ENCODE results near the gene SHKBP1. TPM values are rescaled to one million over a fixed set of nuclear protein-coding genes. Genes with fewer than 3 reads are reported as not detected.
A peak's percentile ranks its signal among the peaks of the same experiment; 100 is the strongest.
"Not testable (repeated sequence)": the region's sequence is repeated elsewhere in the genome, so short reads cannot be mapped to it uniquely, and the experiment has no call there.

Gene SHKBP1
- total RNA-seq, 3 donors from 2014 or later: 25.8 to 42.9 (median 34.1) TPM

DNA sequence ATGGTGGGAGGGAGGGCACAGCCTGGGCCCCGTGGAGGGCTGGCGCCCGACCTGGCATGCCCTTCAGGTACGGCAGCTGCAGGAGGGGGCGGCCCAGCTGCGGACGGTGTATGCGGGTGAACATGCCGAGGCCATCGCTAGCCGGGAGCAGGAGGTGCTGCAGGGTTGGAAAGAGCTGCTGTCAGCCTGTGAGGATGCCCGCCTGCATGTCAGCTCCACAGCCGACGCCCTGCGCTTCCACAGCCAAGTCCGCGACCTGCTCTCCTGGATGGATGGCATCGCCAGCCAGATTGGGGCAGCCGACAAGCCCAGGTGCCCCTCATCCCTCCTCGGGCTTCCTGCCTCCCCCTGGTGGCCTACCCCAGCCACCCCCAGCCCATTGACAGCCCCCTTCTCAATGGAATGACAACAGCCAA lies 16.6 kb upstream of the SHKBP1 start:
- no peaks in the 10 kb centered on the region for H3K36me3 ChIP-seq
- H3K4me3 ChIP-seq: no peak overlapping the region
- H3K9me3 ChIP-seq: no peaks in the 10 kb centered on the region
- H3K27me3 ChIP-seq: peaks cover 0 to 1% of the 10 kb centered on the region in 2 donors
- TF ChIP-seq POLR2A (IDR thresholded peaks at IDR 0.05) (no peak), POLR2AphosphoS5 (IDR thresholded peaks at IDR 0.05) (no peak)
- intact Hi-C loops (cut with DNase I; ENCODE audit: low total_unique reads): no loop called here
- no peak for DNase-seq (ENCODE audit: low spot score in 2 of 2)
- no peaks in the 10 kb centered on the region for H3K4me1 ChIP-seq
- no peak overlapping the region for H3K27ac ChIP-seq

GRCh38 chr19:40561947-40562346 lies 14.7 kb upstream of the SHKBP1 start:
- TF ChIP-seq CTCF (IDR thresholded peaks at IDR 0.05) (no peak), POLR2A (IDR thresholded peaks at IDR 0.05) (no peak), POLR2AphosphoS5 (IDR thresholded peaks at IDR 0.05) (no peak)
- Histone ChIP-seq H3K36me3 (no peaks in the 10 kb centered on the region), H3K4me3 (no peak overlapping the region), H3K4me1 (no peaks in the 10 kb centered on the region), H3K9me3 (no peaks in the 10 kb centered on the region), H3K27me3 (peaks cover 0 to 19% of the 10 kb centered on the region in 2 donors), H3K27ac (no peak overlapping the region)
- no peak for DNase-seq (ENCODE audit: low spot score in 2 of 2)
- intact Hi-C loops (cut with DNase I; ENCODE audit: low total_unique reads): no loop called here

DNA sequence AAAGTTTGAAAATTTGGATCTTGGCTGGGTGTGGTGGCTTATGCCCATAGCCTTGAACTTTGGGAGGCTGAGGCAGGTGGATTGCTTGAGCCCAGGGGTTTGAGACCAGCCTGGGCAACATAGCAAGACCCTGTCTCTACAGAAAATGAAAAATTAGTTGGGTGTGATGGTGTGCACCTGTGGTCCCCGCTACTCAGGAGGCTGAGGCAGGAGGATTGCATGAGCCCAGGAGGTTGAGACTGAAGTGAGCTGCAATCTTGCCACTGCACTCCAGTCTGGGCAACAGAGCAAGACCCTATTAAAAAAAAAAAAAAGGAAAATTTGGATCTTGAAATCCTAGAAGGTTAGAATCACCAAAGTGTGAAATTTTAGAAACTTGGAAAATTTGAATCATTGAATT lies 12.1 kb upstream of the SHKBP1 start:
- intact Hi-C loops (cut with DNase I; ENCODE audit: low total_unique reads); H3K27ac ChIP-seq; H3K36me3 ChIP-seq; DNase-seq (ENCODE audit: low spot score in 2 of 2); H3K9me3 ChIP-seq; H3K4me1 ChIP-seq; H3K4me3 ChIP-seq: not testable (repeated sequence)
- H3K27me3 ChIP-seq: peaks cover 4 to 34% of the 10 kb centered on the region in 2 donors

DNA sequence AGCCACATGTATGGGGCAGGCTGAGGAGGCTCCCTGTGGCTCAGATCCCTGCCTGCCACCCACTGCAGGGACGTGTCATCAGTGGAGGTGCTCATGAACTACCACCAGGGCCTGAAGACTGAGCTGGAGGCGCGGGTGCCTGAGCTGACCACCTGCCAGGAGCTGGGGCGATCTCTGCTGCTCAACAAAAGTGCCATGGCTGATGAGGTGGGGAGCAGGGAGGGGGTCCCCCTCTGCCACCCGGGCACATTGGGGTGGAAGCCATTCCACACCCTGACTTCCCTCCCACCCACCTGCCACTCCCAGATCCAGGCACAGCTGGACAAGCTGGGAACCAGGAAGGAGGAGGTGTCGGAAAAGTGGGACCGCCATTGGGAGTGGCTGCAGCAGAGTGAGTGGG lies 11.3 kb upstream of the SHKBP1 start:
- no peak for DNase-seq (ENCODE audit: low spot score in 2 of 2)
- H3K27ac ChIP-seq: no peak overlapping the region
- no peak for TF ChIP-seq POLR2A (IDR thresholded peaks at IDR 0.05)
- TF ChIP-seq CTCF (IDR thresholded peaks at IDR 0.05): no peak
- TF ChIP-seq POLR2AphosphoS5 (IDR thresholded peaks at IDR 0.05): no peak
- H3K4me1 ChIP-seq: peaks cover 2 to 7% of the 10 kb centered on the region in 2 donors
- H3K4me3 ChIP-seq: no peak overlapping the region
- intact Hi-C loops (cut with DNase I; ENCODE audit: low total_unique reads): no loop called here
- peaks cover 4 to 34% of the 10 kb centered on the region in 2 donors for H3K27me3 ChIP-seq
- no peaks in the 10 kb centered on the region for H3K36me3 ChIP-seq
- H3K9me3 ChIP-seq: no peaks in the 10 kb centered on the region

GRCh38 chr19:40565910-40566495 lies 10.7 kb upstream of the SHKBP1 start:
- no peak overlapping the region for H3K4me3 ChIP-seq
- H3K27me3 ChIP-seq: peaks cover 4 to 34% of the 10 kb centered on the region in 2 donors
- TF ChIP-seq CTCF (IDR thresholded peaks at IDR 0.05) (no peak), POLR2AphosphoS5 (IDR thresholded peaks at IDR 0.05) (no peak), POLR2A (IDR thresholded peaks at IDR 0.05) (no peak)
- peaks cover 4 to 7% of the 10 kb centered on the region in 2 donors for H3K4me1 ChIP-seq
- H3K27ac ChIP-seq: no peak overlapping the region
- intact Hi-C loops (cut with DNase I; ENCODE audit: low total_unique reads): no loop called here
- H3K9me3 ChIP-seq: no peaks in the 10 kb centered on the region
- no peaks in the 10 kb centered on the region for H3K36me3 ChIP-seq
- DNase-seq (ENCODE audit: low spot score in 2 of 2): no peak

GRCh38 chr19:40567040-40567749 lies 9.5 kb upstream of the SHKBP1 start:
- Histone ChIP-seq H3K27me3 (peaks cover 4 to 34% of the 10 kb centered on the region in 2 donors), H3K4me1 (peaks cover 4 to 7% of the 10 kb centered on the region in 2 donors), H3K4me3 (peak overlapping the region; percentile 14 to 54 (median 36)), H3K9me3 (no peaks in the 10 kb centered on the region), H3K36me3 (no peaks in the 10 kb centered on the region), H3K27ac (no peak overlapping the region)
- intact Hi-C loops (cut with DNase I; ENCODE audit: low total_unique reads): no loop called here
- no peak for DNase-seq (ENCODE audit: low spot score in 2 of 2)
- TF ChIP-seq POLR2A (IDR thresholded peaks at IDR 0.05): no peak
- no peak for TF ChIP-seq POLR2AphosphoS5 (IDR thresholded peaks at IDR 0.05)
- TF ChIP-seq CTCF (IDR thresholded peaks at IDR 0.05): no peak
